Tongue (tissue), 2 donors: ENCODE measurements around the gene SPSB3. TPM values are rescaled to one million over a fixed set of nuclear protein-coding genes. Genes with fewer than 3 reads are reported as not detected.

Experiments used
- DNase-seq: peaks from one replicate; pipeline ENCODE4 v3.0.0-alpha.2; 2015
- total RNA-seq: library from RNA; depleted of rRNA; stranded (reverse); fragments of >200 nt; gene quantifications from one replicate; pipeline ENCODE4 v1.2.3, GENCODE V29; 2014

The SPSB3 gene
- total RNA-seq, 1 donor from 2014 or later, result 43.5 TPM

DNA sequence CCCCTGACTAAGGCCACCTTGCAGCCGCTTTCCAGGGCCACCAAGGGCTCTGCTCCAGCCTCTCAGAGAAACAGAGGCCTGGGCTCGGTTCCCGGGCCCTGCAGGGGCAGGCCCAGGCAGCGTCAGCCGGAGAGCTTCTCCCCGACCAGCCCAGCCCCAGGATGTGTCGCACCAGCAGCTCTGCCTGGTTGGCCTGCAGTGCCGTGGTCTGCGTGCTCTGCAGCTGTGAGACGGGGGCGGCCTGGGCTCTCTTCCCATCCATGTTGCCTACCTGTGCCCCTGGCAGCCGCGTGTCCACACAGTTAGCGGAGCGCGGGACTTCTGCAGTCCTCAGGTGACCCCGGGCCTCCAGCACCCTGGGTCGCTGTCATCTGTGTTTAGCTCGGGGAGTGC is 6.3 kb upstream of the SPSB3 start:
- no peak for DNase-seq

DNA sequence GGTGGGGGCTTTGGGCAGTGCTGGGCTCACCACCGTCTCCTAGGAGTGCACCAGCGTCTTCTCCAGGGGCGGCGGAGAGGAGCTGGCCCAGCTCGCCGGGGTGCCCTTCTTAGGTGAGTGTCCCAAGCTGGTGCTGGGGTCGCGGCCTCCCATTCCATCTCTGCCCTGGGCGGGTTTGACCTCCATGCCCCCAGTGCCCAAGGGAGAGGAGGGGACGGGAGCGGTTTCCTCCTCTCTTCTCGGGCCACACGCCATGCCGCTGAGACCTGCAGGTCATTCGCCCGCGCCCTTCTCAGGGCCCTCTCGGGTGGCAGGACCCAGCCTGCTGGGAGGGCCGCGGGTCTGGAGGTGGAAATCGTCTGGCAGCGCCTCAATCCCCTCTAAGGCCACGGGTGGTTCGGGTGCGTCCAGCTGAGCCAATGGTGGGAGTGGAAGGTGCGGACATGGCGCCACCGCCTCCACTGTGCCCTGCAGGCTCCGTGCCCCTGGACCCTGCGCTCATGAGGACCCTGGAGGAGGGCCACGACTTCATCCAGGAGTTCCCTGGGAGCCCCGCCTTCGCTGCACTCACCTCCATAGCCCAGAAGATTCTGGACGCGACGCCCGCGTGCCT is 5.8 kb upstream of the SPSB3 start:
- DNase-seq, result no peak

DNA sequence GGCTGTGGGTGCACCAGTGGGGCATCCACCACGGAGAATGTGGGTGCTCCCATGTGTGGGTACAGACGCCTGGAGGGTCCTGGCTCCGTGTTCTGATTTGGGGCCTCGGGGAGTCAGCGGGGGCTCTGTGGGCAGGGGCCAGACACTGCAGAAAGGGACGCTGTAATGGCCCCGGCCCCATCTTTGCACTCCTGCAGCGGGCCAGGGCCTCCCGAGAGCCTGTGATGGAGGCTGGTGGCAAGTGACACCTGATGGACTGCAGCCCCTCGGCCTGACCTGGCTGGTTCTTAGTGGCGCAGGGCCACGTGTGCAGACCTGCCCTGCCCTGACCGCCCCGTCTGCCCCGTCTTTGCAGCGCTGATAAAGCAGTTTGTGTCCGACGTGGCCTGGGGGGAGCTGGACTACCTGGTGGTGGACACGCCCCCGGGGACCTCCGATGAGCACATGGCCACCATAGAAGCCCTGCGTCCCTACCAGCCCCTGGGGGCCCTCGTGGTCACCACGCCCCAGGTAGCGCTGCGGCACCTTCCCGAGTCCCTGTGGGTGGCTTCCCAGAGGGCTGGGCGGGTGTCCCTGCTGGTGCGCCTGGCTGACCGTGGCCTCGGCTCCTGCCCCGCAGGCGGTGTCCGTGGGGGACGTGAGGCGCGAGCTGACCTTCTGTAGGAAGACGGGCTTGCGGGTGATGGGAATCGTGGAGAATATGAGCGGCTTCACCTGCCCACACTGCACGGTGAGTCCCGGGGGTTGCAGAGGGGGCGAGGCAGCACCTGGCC is 5.1 kb upstream of the SPSB3 start:
- DNase-seq, result no peak

DNA sequence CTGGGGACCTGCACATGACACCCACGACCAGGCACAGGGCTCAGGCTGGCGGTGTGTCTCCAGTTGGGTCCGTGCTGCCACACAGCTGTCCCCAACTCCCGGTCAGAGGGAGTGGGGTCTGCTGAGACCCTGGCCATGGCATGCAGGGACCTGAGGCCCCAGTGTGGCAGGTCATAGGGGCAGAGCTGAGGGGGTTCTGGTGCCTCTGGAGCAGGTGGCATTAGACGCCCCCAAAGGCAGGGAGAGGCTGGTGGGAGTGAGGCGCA is 4.6 kb upstream of the SPSB3 start:
- DNase-seq, result no peak

DNA sequence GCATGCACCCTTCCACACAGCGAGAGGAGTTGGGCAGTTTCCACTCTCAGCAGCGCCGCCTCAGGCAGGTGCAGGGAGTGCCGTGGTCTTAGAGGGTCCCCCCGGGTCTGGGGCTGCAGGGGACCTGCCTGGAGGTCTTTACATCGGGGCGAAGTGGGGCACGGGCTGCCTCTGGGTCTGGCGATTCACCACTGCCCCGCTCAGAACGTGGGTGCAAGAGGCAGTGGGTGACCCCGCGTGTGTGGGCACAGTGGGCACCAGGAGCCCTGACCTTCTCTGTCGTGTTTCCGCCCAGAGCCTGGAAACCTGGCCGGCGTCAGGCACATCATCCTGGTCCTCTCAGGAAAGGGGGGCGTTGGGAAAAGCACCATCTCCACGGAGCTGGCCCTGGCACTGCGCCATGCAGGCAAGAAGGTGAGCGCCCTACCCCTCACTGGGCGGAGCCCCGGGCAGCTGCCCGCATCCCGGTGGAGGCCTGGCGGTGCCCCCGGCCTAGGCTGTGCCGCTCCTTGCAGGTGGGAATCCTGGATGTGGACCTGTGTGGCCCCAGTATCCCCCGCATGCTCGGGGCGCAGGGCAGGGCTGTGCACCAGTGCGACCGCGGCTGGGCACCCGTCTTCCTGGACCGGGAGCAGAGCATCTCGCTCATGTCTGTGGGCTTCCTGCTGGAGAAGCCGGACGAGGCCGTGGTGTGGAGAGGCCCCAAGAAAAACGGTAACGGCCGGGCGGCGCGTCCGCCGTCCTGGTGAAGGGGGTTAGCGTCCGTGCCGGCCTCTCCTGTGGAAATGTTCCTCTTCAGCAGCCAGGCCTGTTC is 4.1 kb upstream of the SPSB3 start:
- no peak for DNase-seq

DNA sequence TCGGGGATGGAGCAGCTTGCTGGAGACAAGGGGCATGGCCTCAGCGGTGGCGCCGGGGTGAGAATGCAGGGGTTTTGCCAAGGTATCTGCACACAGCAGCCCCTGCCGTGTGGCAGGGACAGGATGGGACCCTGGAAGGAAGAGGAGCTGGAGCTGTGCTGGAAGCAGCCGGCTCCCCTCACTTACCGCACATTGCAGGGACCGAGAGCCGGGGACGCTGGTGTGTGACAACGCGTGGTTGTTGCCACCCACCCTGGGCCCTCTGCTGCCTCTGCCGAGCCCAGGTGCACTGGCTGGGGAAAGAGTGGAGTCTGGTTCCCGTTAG is 3.4 kb upstream of the SPSB3 start:
- DNase-seq, result no peak

DNA sequence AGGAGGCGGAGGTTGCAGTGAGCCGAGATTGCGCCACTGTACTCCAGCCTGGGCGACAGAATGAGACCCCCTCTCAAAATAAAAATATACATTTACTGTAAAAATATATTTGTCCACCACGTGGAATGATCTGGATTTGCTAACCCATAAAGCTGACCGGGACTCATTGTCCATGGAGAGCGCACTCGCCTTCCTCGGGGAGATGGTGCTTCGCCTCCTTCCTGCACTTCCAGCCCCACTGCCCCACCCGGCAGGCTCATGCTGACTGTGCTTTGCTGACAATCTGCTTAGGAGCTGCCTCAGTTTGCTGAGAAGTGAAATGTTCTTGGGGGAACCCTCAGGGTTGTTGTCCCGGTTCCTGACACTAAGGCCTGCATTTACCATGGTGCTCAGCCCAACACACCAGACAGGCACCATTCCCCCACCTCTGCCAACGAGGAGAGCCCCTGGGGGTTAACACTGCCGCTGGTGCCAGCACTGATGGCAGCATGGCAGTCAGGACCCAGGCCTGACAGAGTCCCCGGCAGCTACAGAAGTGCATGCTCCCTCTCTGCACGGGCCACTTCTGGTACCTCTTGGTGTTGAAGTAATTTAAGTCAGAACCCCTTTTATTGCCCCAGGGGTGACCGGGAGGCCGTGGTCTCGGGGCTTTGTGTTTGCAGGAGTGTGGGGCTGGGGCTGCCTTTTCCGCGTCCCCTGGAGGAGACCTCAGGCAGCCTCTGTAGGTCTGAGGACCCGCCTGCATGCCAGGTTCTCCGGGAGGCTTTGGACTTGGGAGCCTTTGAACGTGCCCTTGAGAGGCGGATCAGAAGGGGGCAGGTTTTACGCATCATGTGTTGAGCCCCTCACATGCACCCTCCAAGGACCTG is 2.8 kb upstream of the SPSB3 start:
- DNase-seq, result no peak

DNA sequence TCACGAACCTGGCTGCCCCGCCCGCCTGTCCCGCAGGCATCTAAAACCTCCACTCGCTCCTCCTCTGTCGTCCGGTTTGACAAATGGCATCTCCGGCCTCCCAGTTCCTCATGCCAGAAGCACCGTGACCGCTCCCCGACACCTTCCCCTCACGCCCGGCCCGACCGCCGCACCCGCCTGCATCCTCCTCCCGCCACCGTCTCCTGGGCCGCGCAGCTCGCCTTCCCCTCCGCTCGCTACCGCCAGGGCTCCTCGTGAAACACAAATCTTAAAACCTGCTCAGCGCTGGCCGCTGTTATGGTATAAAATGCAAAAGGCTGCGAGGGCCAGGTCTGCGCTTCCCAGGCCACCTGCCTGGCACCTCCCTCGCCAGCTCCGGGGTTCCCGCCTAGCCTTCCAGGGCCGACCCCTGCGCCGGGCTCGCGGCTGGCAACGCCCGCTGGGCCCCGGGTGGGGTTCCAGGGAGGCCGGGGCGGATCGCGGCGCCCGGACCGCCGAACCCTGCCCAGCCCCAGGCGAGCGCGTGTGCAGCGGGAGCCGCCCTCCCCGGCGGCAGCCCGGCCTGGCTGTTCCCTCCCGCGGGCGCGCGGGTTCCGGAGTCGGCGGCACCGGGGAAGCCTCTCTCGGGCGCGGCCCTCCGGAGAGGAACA is 488 bp downstream of the SPSB3 start:
- no peak for DNase-seq

DNA sequence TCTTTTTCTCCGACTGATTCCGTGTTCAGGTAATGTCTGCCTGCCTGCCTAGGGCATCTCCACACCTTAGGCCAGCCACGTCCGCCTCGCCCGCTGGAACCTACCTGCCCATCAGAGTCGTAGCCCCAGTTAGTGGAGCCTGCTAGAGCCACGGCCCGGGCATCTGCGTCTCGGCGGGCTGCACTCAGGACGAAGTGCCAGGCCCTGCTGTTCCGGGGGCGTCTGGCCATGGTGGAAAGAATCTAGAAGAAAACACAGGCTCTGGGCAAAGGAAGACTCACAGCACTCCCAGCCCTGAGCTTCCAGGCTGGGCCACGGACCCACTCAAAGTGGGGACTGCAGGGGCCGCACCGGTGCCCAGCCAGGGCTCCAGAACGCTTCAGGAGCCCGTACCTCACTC is 1.1 kb downstream of the SPSB3 start:
- no peak for DNase-seq

DNA sequence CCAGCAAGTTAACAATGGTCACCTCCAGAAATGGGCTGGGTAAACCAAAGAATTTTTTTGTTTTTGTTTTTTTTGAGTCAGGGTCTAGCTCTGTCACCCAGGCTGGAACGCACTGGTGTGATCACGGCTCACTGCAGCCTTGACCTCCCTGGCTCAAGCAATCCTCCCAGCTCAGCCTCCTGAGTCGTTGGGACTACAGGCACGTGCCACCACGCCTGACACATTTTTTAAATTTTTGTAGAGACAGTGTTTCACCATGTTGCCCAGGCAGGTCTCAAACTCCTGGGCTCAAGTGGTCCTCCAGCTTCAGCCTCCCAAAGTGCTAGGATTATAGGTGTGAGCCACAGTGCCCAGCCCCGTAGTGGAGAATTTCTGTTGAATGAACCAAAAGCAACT is 1.7 kb downstream of the SPSB3 start:
- no peak for DNase-seq

DNA sequence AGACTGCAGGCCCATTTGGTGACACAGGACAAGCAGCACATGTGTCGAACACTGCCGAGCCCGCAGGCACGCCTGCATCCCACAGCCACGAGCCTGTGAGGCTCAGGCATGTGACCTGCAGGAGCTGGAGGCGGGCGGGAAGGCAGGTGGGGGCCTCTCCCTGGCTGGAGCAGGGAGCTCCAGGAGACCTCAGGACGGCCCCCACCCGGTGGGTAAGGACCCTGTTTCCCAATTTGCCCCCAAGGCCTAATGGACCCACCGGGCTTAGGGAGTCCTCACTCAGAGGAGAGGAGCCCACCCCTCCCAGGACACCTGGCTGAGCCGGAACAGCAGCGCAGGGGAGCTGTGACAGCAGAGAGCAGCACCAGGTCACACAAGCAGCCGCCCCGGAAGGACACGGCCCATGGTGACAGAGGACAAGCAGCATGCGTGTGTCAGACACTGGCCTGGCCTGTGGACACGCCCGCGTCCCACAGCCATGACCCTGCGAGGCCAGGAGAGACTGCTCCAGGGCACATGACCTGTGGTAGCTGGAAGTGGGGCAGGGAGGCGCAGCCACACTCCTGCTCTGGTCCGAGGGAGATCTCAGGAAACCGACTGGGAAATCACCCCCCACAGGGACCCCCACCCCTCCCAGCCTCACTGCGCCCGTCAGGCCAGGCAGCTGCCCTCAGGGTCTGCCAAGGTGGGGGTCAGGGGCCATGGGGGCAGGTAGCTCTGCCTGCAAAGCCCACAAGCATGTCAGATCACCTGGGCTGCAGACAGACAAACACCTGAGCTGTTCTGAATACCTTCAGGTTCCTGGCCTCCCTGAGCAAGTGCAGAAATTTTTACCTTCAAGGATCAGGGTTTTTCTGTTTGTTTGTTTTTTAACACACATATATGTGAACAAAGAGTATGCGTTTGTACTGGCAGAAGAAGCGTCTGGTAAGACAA is 2.4 kb downstream of the SPSB3 start:
- DNase-seq, result no peak

DNA sequence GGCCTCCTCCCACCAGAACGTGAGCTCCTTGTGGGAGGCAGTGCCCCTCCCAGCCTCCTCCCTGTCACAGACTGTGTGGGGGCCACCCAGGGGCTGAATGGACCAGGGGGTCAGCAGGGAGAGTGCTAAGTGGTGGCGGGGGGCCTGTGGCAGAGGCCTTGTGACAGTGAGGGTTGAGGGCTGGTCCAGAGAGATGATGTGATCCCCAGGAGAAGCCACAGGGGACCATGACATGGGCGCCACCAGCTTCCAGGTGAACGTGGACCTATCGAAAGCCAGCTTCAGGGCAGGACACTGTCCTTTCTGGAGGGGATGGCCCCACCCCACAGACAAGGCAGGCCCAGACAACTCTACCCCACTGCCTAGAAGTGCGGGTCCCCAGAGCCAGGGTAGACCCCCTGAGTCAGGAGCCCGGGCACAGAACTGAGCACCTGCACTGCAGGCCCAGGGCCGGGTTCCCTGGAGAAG is 3.1 kb downstream of the SPSB3 start:
- DNase-seq, result no peak

DNA sequence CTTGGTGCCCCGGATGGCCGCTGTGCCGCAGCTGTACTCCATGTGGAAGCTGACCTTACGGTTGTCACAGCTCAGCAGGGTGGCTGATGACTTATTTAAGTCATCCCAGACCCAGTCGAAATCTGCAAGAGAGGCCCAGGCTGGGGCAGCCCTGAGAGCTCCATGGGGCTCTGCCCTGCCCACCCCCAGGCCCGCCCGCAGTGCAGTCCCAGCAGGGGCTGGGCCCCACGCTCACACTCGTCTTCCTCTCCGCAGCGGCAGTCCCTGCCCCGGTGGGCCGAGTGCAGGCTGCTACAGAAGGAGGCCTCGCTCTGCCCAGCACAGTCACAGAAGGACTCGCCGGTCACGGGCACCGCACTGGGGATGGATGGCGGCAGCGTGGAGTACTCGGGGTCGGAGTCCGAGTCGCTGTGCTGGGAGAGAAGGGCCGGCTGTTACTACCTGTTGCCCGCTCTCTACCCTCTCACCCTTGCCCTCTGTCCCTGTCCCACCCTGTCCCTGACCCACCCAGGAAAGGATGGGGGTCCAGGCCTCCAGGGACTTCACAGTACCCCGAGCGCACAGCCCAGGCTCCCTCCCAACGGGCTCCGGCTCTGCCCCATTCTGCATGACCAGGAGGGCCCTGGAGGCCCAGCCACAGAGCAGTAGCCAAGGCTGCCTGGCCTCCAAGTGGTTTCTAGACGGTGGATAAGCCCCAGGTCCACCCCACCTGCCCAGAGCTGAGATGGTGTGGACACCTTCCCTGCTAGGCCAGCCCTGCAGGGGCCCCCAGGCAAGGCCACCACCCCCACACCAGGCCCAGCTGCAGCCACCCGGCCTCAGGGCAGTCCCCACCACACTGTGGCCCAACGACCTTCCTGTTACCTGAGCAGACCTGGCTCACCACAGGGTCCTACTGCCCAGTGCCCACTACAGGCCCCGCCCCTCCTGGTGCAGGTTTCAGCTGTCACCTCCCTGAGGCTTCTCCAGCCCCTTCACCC is 3.9 kb downstream of the SPSB3 start:
- DNase-seq, result no peak

DNA sequence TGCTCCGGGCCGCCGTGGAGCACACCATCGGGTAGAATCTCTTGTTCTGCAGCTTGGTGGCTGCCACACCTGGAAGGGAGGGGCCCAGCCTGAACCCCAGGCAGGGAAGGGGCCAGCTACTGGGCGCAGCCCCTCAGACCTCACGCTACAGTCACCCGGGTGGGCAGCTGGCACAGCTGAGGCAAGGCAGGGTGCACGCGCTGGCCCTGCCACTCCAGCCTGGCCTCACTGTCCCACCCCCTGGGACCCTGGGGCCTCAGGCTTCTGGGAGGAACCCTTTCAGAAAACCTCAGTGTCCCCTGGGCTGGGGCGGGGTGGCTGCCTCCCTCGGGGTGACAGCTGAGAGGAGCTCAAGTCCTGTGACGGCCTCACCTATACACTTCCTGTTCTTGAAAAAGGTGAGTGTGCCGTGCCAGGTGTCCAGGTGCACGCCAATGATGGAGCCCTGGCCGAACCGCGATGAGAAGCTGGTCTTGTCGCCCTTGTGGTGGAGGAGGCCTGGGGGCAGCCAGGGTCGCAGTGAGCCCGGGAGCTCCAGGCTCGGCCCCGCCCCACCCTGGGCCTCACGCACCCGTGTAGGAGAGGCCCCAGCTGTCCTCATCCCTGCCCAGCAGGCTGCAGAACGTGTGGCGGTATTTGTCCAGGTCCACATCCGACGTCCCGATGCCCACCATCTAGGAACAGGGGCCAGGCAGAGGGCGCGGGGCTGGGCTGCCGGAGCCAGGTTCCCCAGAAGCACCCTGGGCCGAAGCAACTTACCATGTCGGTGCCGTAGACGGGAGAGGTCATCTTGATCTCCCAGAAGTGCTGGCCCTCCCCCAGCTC is 4.8 kb downstream of the SPSB3 start:
- no peak for DNase-seq

DNA sequence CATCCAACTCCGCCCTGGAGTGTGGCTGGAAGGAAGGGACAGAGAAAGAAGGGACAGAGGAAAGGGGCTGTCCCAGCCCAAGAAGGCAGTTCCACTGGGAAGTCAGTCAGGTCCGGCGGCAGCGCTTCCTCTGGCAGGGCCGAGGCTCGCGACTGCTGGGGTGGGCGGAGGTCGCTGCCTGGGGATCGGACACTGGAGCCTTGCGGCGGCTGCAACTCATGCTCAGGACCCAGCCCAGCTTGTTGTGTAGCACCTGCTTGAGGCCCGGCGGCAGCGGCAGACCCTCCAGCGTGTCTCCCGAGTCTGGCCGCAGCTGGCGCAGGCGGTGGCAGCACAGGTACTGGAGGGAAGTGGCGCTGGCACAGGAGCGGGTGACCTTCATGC is 5.4 kb downstream of the SPSB3 start:
- no peak for DNase-seq

DNA sequence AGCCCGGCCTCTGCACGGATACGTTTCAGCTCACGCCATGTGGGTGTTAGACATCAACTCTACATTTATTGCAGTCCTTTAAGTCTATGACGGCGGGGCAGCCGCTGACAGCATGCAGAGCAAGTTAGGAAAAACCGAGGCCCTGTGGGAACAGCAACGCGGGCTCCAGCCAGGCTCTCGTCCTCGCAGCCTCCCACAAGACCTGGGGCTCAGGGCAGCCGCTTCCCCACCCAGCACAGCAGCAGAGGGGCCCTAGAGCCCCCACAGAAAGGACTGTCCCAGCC is 5.8 kb downstream of the SPSB3 start:
- no peak for DNase-seq

DNA sequence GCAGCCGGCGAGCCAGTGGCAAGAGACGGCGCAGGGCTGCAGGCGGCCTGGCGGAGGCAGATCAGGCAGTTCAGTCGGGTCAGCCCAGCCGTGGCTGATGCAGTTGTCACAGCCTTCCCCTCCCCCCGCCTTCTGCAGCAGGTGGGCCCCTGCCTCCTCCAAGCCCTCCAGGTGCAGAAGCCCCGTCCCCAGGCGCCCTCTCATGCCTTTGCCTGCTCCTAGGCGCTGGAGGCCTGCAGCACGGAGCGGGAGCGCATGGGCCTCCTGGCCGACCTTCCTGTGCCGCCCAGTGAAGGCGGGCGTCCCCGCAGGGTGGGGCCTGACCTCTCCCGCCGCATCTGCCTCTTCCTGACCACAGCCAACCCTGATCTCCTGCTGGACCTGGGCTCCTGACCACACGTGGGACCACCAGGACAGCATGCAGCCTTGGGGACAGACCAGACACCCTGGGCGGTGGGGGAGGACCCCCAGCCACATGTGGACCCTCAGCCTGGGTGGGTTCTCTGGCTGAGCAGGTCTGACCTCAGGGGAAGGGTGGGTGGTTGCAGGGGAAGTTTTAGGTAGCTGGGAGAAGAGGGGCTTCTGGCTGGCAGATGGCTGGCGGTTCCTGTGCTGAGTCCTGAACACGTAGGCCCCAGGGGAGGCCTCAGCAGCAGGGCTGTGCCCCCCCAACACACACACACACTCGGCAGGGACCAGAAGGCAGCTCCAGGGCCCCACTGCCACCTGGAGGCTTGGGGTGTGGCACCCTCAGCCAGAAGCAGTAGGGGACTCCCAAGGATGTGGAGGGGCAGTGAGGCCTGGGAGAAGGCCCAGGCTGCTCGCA is 6.3 kb downstream of the SPSB3 start:
- DNase-seq, result no peak
